Loucy (cell line): ENCODE measurements around the gene DCAKD.

ENCODE experiments used
- H2AFZ ChIP-seq: fragments of 200-600 bp; sonication (generic); 2 replicates; pipeline ENCODE4 v1.6.0; 2016; ENCODE audit warnings: antibody characterized with exemption, mild to moderate bottlenecking, low read length, moderate library complexity
- H3F3A ChIP-seq: fragments of 200-600 bp; 2 replicates; pipeline ENCODE4 v1.6.0; 2016; ENCODE audit warnings: antibody characterized with exemption, low read depth, mild to moderate bottlenecking
- H3K27me3 ChIP-seq: fragments of 200-600 bp; sonication (generic); 2 replicates; pipeline ENCODE4 v1.6.1; 2014; ENCODE audit warnings: low read length, mild to moderate bottlenecking; ENCODE audit not compliant: insufficient read depth, poor library complexity, severe bottlenecking
- H3K36me3 ChIP-seq: fragments of 200-600 bp; sonication (generic); 2 replicates; pipeline ENCODE4 v1.6.1; 2016; ENCODE audit warnings: low read length; ENCODE audit not compliant: insufficient read depth
- H3K4me1 ChIP-seq: fragments of 200-600 bp; sonication (generic); 2 replicates; pipeline ENCODE4 v1.5.1; 2014; ENCODE audit warnings: low read length, mild to moderate bottlenecking; ENCODE audit not compliant: insufficient read depth, poor library complexity, severe bottlenecking
- H3K4me2 ChIP-seq: fragments of 200-600 bp; sonication (generic); 2 replicates; pipeline ENCODE4 v1.6.0; 2014; ENCODE audit warnings: antibody characterized with exemption, low read length, low read depth, mild to moderate bottlenecking; ENCODE audit not compliant: poor library complexity, severe bottlenecking
- H3K4me3 ChIP-seq: fragments of 200-600 bp; sonication (generic); 2 replicates; pipeline ENCODE4 v1.5.1; 2014; ENCODE audit warnings: low read length, mild to moderate bottlenecking, mixed read lengths; ENCODE audit not compliant: poor library complexity, severe bottlenecking
- H3K79me2 ChIP-seq: fragments of 200-600 bp; sonication (generic); 2 replicates; pipeline ENCODE4 v1.6.1; 2014; ENCODE audit warnings: low read length; ENCODE audit not compliant: insufficient read depth
- H3K9ac ChIP-seq: fragments of 200-600 bp; sonication (generic); 2 replicates; pipeline ENCODE4 v1.6.0; 2014; ENCODE audit warnings: mild to moderate bottlenecking, low read depth, low read length, moderate library complexity; ENCODE audit not compliant: poor library complexity, severe bottlenecking
- H3K9me2 ChIP-seq: fragments of 200-600 bp; sonication (generic); replicated peaks from 2 replicates; pipeline ENCODE4 v1.6.1; 2016; ENCODE audit warnings: low read depth, low read length, mixed read lengths
- H3K9me3 ChIP-seq: fragments of 200-600 bp; sonication (generic); 2 replicates; pipeline ENCODE4 v1.6.1; 2014; ENCODE audit warnings: mild to moderate bottlenecking, antibody characterized with exemption, low read length, low read depth; ENCODE audit not compliant: insufficient read depth
- H4K20me1 ChIP-seq: fragments of 200-600 bp; sonication (generic); 2 replicates; pipeline ENCODE4 v1.6.0; 2014; ENCODE audit warnings: antibody characterized with exemption, low read length, mild to moderate bottlenecking; ENCODE audit not compliant: insufficient read depth, poor library complexity, severe bottlenecking
- CTCF ChIP-seq: fragments of 200-600 bp; sonication (generic); conservative IDR thresholded peaks from 2 replicates; pipeline ENCODE4 v1.5.1; 2014; ENCODE audit warnings: mild to moderate bottlenecking, antibody characterized with exemption, low read length
- EZH2phosphoT487 ChIP-seq: fragments of 200-600 bp; IDR thresholded peaks from 2 replicates; pipeline ENCODE4 v1.6.1; 2018; ENCODE audit warnings: antibody characterized with exemption, mild to moderate bottlenecking, moderate library complexity, borderline replicate concordance

The DCAKD gene

GRCh38 chr17:45070001-45070400, 18.6 kb upstream of the DCAKD start:
- Histone ChIP-seq H2AFZ (no peak overlapping the region), H3K36me3 (peaks cover 17% of the 10 kb centered on the region; the same call in 1 of the 2 replicates), H3K4me2 (no peak overlapping the region), H3K9me2 (no peaks in the 10 kb centered on the region), H3F3A (no peaks in the 10 kb centered on the region), H3K9me3 (no peaks in the 10 kb centered on the region), H3K4me1 (no peaks in the 10 kb centered on the region), H3K4me3 (no peak overlapping the region), H3K79me2 (peaks cover 71% of the 10 kb centered on the region), H4K20me1 (peaks cover 17% of the 10 kb centered on the region), H3K9ac (no peak overlapping the region), H3K27me3 (no peaks in the 10 kb centered on the region)
- TF ChIP-seq CTCF, result no peak
- TF ChIP-seq EZH2phosphoT487, result no peak

- H3K9ac ChIP-seq, result no peak overlapping the region
- no peak overlapping the region for H3K4me3 ChIP-seq
- no peaks in the 10 kb centered on the region for H3K9me3 ChIP-seq
- H3F3A ChIP-seq, result no peaks in the 10 kb centered on the region
- no peak overlapping the region for H2AFZ ChIP-seq
- peaks cover 12% of the 10 kb centered on the region for H3K4me1 ChIP-seq
- no peaks in the 10 kb centered on the region for H3K9me2 ChIP-seq
- peaks cover 72% of the 10 kb centered on the region for H3K79me2 ChIP-seq
- H3K27me3 ChIP-seq, result no peaks in the 10 kb centered on the region
- TF ChIP-seq EZH2phosphoT487, result no peak
- no peak for TF ChIP-seq CTCF
- H3K36me3 ChIP-seq, result peaks cover 7% of the 10 kb centered on the region; the same call in 1 of the 2 replicates
- H4K20me1 ChIP-seq, result peaks cover 35% of the 10 kb centered on the region
- H3K4me2 ChIP-seq, result no peak overlapping the region
These were observed 16.2 kb upstream of the DCAKD start for GRCh38 chr17:45067637-45068036.

DNA sequence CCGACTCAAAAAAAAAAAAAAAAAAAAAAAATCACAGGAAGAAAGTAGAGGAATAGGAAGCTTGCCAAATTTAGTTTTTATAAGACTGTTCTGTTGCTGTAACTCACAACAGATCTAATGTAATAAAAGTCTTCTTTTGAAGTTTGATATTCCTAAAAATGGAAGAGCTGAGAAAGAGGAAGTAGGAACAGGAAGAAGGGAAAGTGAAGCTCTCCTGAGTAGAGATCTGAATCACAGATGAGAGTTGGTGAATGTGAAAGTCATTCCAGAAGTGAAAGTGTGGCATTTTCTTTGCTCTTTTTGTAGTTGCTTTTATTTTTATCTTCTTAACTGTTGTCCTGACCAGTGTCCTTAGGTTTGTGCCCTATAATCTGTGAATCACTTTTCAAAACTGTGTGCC, 11.8 kb upstream of the DCAKD start:
- H3K4me3 ChIP-seq, result peak overlapping the region; percentile 92
- no peaks in the 10 kb centered on the region for H3K27me3 ChIP-seq
- no peaks in the 10 kb centered on the region for H3F3A ChIP-seq
- H2AFZ ChIP-seq, result no peak overlapping the region
- no peaks in the 10 kb centered on the region for H3K9me3 ChIP-seq
- peak overlapping the region; percentile 100 for H3K4me2 ChIP-seq
- no peaks in the 10 kb centered on the region for H3K9me2 ChIP-seq
- peaks cover 28% of the 10 kb centered on the region for H3K4me1 ChIP-seq
- H3K79me2 ChIP-seq, result peaks cover 84% of the 10 kb centered on the region
- TF ChIP-seq CTCF (no peak), EZH2phosphoT487 (no peak)
- no peaks in the 10 kb centered on the region; the same call in 1 of the 2 replicates for H3K36me3 ChIP-seq
- no peak overlapping the region for H3K9ac ChIP-seq
- peaks cover 44% of the 10 kb centered on the region for H4K20me1 ChIP-seq
